Neural cell (in vitro differentiated cells): ENCODE results near the gene MRPL14. TPM values are rescaled to one million over a fixed set of nuclear protein-coding genes. Genes with fewer than 3 reads are reported as not detected.

ENCODE experiments used
- H2AFZ ChIP-seq: fragments of 200-600, 300-800 bp; sonication (generic), shearing (Covaris generic); 2 replicates; pipeline ENCODE4 v1.6.0; 2014; ENCODE audit warnings: low read depth, mild to moderate bottlenecking, antibody characterized with exemption, low read length, moderate library complexity
- H3F3A ChIP-seq: fragments of 200-600 bp; shearing (Covaris generic); 2 replicates; pipeline ENCODE4 v1.6.1; 2016; ENCODE audit warnings: mild to moderate bottlenecking, moderate library complexity, mixed read lengths, antibody characterized with exemption, low read length; ENCODE audit not compliant: insufficient read depth, poor library complexity, severe bottlenecking
- H3K27ac ChIP-seq: fragments of 200-600, 300-800 bp; sonication (generic), shearing (Covaris generic); 2 replicates; pipeline ENCODE4 v1.5.1; 2014; ENCODE audit warnings: mild to moderate bottlenecking, low read length, moderate library complexity
- H3K27me3 ChIP-seq: fragments of 300-800, 200-600 bp; sonication (generic), shearing (Covaris generic); 2 replicates; pipeline ENCODE4 v1.6.0; 2014; ENCODE audit warnings: mild to moderate bottlenecking, low read depth, low read length, moderate library complexity; ENCODE audit not compliant: insufficient read depth
- H3K36me3 ChIP-seq: fragments of 300-800, 200-600 bp; sonication (generic), shearing (Covaris generic); 2 replicates; pipeline ENCODE4 v1.5.1; 2014; ENCODE audit warnings: mild to moderate bottlenecking, antibody characterized with exemption, low read length, moderate library complexity; ENCODE audit not compliant: insufficient read depth
- H3K4me2 ChIP-seq: fragments of 300-800, 200-600 bp; sonication (generic), shearing (Covaris generic); 2 replicates; pipeline ENCODE4 v1.6.0; 2014; ENCODE audit warnings: mild to moderate bottlenecking, low read length
- H3K4me3 ChIP-seq: fragments of 300-800, 200-600 bp; sonication (generic), shearing (Covaris generic); 2 replicates; pipeline ENCODE4 v1.5.1; 2014; ENCODE audit warnings: mild to moderate bottlenecking, low read length, moderate library complexity
- H3K79me2 ChIP-seq: fragments of 200-600 bp; shearing (Covaris generic); replicated peaks from 2 replicates; pipeline ENCODE4 v1.6.0; 2014; ENCODE audit warnings: mild to moderate bottlenecking, low read length, moderate library complexity; ENCODE audit not compliant: insufficient read depth
- H3K9ac ChIP-seq: fragments of 300-800, 200-600 bp; sonication (generic), shearing (Covaris generic); 2 replicates; pipeline ENCODE4 v1.6.1; 2016; ENCODE audit warnings: mild to moderate bottlenecking, low read length, mixed read lengths
- H3K9me2 ChIP-seq: fragments of 200-600 bp; shearing (Covaris generic); 2 replicates; pipeline ENCODE4 v1.6.1; 2016; ENCODE audit warnings: mild to moderate bottlenecking, low read length, mixed read lengths; ENCODE audit not compliant: insufficient read depth
- H3K9me3 ChIP-seq: fragments of 200-600, 300-800 bp; sonication (generic), shearing (Covaris generic); 2 replicates; pipeline ENCODE4 v1.6.1; 2016; ENCODE audit warnings: mild to moderate bottlenecking, mixed run types, low read length, moderate library complexity, mixed read lengths
- H4K20me1 ChIP-seq: fragments of 200-600 bp; shearing (Covaris generic); 2 replicates; pipeline ENCODE4 v1.6.1; 2016; ENCODE audit warnings: mild to moderate bottlenecking, mixed run types; ENCODE audit not compliant: insufficient read depth
- EP300 ChIP-seq: fragments of 450-650 bp; conservative IDR thresholded peaks from 2 replicates; pipeline ENCODE4 v1.6.1; 2014; ENCODE audit warnings: antibody characterized with exemption, mild to moderate bottlenecking, moderate library complexity; ENCODE audit not compliant: poor library complexity, severe bottlenecking
- EZH2 ChIP-seq: fragments of 200-600, 300-800 bp; shearing (Covaris generic), sonication (generic); IDR thresholded peaks from 2 replicates; pipeline ENCODE4 v1.6.1; 2014; ENCODE audit warnings: antibody characterized with exemption, low read length, borderline replicate concordance, mild to moderate bottlenecking; ENCODE audit not compliant: insufficient read depth, poor library complexity, severe bottlenecking
- MXI1 ChIP-seq: fragments of 450-650 bp; conservative IDR thresholded peaks from 2 replicates; pipeline ENCODE4 v1.6.1; 2014; ENCODE audit warnings: antibody characterized with exemption, mild to moderate bottlenecking; ENCODE audit not compliant: poor library complexity, severe bottlenecking
- POLR2AphosphoS5 ChIP-seq: IDR thresholded peaks from 2 replicates; pipeline ENCODE4 v1.6.1; 2012
- RAD21 ChIP-seq: fragments of 450-650 bp; conservative IDR thresholded peaks from 2 replicates; pipeline ENCODE4 v1.6.1; 2014; ENCODE audit warnings: antibody characterized with exemption, mild to moderate bottlenecking, moderate library complexity
- SMC3 ChIP-seq: fragments of 450-650 bp; conservative IDR thresholded peaks from 2 replicates; pipeline ENCODE4 v1.6.1; 2014; ENCODE audit warnings: antibody characterized with exemption, mild to moderate bottlenecking, moderate library complexity; ENCODE audit not compliant: poor library complexity
- TAF1 ChIP-seq: IDR thresholded peaks from 2 replicates; pipeline ENCODE4 v1.6.1; 2012; ENCODE audit warnings: low read depth
- polyA plus RNA-seq: library from polyadenylated mRNA; depleted of rRNA; stranded (reverse); fragments of >200 nt; gene quantifications from 2 replicates; pipeline ENCODE4 v1.2.3, GENCODE V29; 2014
- TF ChIP-seq, protein P1 (sequence below): fragments of 450-650 bp; IDR thresholded peaks from 2 replicates; pipeline ENCODE4 v1.5.1; 2014; ENCODE audit warnings: antibody characterized with exemption, mild to moderate bottlenecking, moderate library complexity; ENCODE audit not compliant: poor library complexity, severe bottlenecking
- TF ChIP-seq, protein P2 (sequence below): IDR thresholded peaks from 2 replicates; pipeline ENCODE4 v1.6.1; 2012; ENCODE audit warnings: borderline replicate concordance

Gene MRPL14
- polyA plus RNA-seq, 1 donor from 2014 or later = 66.4 TPM

DNA sequence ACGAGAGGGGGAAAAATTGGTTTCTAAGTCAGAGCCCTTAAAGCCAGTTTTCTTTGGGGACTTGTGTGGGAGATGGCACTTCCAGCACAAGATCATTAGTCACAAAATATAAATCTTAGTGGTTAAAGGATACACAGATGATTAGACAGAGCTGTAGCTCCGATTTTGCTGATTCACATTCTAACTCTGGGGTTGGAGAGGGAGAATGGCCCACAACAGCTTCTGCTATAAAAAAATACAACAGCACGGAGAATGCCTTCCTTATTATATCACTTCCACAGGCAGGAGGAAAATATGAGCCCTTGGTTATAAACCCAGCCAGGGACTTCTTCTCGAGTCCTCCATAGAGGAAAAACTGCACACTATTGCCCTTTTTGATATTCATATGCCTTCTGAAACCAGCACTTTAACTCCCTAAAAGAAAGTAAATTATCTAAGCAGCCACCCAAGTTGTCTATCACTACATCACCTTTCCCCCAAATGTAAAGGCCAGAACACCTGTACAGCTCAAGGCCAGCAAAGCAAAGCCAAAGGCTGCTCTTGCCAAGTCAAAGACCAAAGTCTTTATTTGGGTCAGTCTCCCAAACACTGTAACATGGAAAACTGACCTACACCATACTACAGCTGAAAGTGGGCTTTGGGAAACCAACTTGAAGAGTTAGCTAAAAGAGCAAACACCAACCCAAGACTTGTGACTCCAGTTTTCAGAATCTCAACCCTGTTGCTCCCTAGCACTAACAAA lies 10.4 kb downstream of the MRPL14 start:
- no peaks in the 10 kb centered on the region for H3K9me2 ChIP-seq
- no peak overlapping the region for H3K9ac ChIP-seq
- peaks cover 31% of the 10 kb centered on the region for H3K79me2 ChIP-seq
- no peak overlapping the region for H3K4me3 ChIP-seq
- TF ChIP-seq, protein P1, sequence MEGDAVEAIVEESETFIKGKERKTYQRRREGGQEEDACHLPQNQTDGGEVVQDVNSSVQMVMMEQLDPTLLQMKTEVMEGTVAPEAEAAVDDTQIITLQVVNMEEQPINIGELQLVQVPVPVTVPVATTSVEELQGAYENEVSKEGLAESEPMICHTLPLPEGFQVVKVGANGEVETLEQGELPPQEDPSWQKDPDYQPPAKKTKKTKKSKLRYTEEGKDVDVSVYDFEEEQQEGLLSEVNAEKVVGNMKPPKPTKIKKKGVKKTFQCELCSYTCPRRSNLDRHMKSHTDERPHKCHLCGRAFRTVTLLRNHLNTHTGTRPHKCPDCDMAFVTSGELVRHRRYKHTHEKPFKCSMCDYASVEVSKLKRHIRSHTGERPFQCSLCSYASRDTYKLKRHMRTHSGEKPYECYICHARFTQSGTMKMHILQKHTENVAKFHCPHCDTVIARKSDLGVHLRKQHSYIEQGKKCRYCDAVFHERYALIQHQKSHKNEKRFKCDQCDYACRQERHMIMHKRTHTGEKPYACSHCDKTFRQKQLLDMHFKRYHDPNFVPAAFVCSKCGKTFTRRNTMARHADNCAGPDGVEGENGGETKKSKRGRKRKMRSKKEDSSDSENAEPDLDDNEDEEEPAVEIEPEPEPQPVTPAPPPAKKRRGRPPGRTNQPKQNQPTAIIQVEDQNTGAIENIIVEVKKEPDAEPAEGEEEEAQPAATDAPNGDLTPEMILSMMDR = no peak
- TF ChIP-seq EP300 (no peak), MXI1 (no peak), TAF1 (no peak)
- TF ChIP-seq, protein P2, sequence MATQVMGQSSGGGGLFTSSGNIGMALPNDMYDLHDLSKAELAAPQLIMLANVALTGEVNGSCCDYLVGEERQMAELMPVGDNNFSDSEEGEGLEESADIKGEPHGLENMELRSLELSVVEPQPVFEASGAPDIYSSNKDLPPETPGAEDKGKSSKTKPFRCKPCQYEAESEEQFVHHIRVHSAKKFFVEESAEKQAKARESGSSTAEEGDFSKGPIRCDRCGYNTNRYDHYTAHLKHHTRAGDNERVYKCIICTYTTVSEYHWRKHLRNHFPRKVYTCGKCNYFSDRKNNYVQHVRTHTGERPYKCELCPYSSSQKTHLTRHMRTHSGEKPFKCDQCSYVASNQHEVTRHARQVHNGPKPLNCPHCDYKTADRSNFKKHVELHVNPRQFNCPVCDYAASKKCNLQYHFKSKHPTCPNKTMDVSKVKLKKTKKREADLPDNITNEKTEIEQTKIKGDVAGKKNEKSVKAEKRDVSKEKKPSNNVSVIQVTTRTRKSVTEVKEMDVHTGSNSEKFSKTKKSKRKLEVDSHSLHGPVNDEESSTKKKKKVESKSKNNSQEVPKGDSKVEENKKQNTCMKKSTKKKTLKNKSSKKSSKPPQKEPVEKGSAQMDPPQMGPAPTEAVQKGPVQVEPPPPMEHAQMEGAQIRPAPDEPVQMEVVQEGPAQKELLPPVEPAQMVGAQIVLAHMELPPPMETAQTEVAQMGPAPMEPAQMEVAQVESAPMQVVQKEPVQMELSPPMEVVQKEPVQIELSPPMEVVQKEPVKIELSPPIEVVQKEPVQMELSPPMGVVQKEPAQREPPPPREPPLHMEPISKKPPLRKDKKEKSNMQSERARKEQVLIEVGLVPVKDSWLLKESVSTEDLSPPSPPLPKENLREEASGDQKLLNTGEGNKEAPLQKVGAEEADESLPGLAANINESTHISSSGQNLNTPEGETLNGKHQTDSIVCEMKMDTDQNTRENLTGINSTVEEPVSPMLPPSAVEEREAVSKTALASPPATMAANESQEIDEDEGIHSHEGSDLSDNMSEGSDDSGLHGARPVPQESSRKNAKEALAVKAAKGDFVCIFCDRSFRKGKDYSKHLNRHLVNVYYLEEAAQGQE = no peak
- H3K36me3 ChIP-seq = no peaks in the 10 kb centered on the region
- H4K20me1 ChIP-seq = no peaks in the 10 kb centered on the region
- H3K27ac ChIP-seq = no peak overlapping the region
- no peak overlapping the region for H3K4me2 ChIP-seq
- H3K9me3 ChIP-seq = no peaks in the 10 kb centered on the region
- no peaks in the 10 kb centered on the region for H3F3A ChIP-seq
- no peaks in the 10 kb centered on the region for H3K27me3 ChIP-seq
- H2AFZ ChIP-seq = no peak overlapping the region

DNA sequence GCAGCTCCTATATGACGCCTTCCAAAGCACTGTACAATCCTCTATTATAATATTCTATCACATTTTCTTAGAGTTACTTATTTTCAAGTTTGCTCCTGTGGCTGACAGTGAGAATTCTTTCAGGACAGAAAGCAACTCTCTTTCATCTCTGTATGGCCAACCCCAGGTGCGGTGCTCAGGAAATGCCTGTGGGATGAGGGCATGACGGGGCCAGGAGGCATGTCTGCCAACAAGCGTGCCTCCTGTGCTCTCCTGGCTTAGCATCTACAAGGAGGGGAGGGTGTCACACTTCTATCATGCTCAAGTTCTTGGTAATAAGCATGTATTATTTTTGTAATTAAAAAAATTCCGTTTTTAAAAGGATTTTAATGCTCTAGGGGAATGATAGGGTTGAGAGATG lies 11.4 kb downstream of the MRPL14 start:
- no peak overlapping the region for H3K4me3 ChIP-seq
- no peak overlapping the region for H3K4me2 ChIP-seq
- TF ChIP-seq RAD21 (no peak), SMC3 (no peak), MXI1 (no peak)
- H3K9me2 ChIP-seq = no peaks in the 10 kb centered on the region
- no peaks in the 10 kb centered on the region for H3K27me3 ChIP-seq
- no peaks in the 10 kb centered on the region for H3K36me3 ChIP-seq
- H3K79me2 ChIP-seq = peaks cover 29% of the 10 kb centered on the region
- H3K9ac ChIP-seq = no peak overlapping the region
- no peak overlapping the region for H2AFZ ChIP-seq
- no peak overlapping the region for H3K27ac ChIP-seq
- H4K20me1 ChIP-seq = no peaks in the 10 kb centered on the region
- H3F3A ChIP-seq = no peaks in the 10 kb centered on the region
- no peaks in the 10 kb centered on the region for H3K9me3 ChIP-seq

DNA sequence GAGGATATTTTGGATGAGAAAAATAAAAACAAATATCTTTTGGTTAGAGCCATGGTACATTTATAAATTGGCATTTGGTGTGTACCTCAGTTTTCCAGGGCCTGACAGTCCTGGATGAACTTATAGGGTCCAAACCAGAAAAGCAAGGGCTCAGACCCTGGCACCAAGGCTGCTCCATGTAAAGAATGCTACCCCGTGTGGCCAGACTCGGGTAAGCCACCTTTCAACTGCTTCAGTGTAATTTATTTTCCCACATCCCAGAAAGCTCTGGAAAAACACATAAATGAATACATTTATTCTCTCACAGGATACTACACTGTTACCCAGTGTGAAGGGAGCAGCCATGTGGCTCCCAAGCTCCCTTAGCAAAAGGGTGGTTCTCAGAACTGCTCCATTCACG lies 13.8 kb downstream of the MRPL14 start:
- TF ChIP-seq RAD21 = no peak
- no peak for TF ChIP-seq MXI1
- no peak for TF ChIP-seq TAF1
- no peak for TF ChIP-seq EZH2
- TF ChIP-seq, protein P2 = no peak
- no peak for TF ChIP-seq EP300
- no peak for TF ChIP-seq SMC3
- TF ChIP-seq, protein P1 = no peak
- TF ChIP-seq POLR2AphosphoS5 = no peak
- Histone ChIP-seq H3K27ac (no peak overlapping the region), H3F3A (no peaks in the 10 kb centered on the region), H3K36me3 (no peaks in the 10 kb centered on the region), H3K4me3 (no peak overlapping the region), H4K20me1 (no peaks in the 10 kb centered on the region), H3K79me2 (peaks cover 9% of the 10 kb centered on the region), H3K9me2 (no peaks in the 10 kb centered on the region), H2AFZ (no peak overlapping the region), H3K9ac (no peak overlapping the region), H3K4me2 (no peak overlapping the region), H3K27me3 (no peaks in the 10 kb centered on the region), H3K9me3 (no peaks in the 10 kb centered on the region)
